NCI-H187 (cell line): ENCODE results near the gene DDX39B.

Experiments
- DNase-seq, 2 experiments: peaks; one replicate each; lab custom pipeline; 2025; lab: John Stamatoyannopoulos, UW

DDX39B gene

GRCh38 chr6:31485055-31485454, 56.7 kb downstream of the DDX39B start:
- no peak for DNase-seq

- no peak for DNase-seq
These were observed 58.4 kb downstream of the DDX39B start for GRCh38 chr6:31483392-31483791.

- DNase-seq = no peak
These were observed 61.2 kb downstream of the DDX39B start for GRCh38 chr6:31480574-31480973.
